Left ventricle myocardium superior (tissue), 1 donor: ENCODE data around the gene PUS1. TPM values are rescaled to one million over a fixed set of nuclear protein-coding genes. Genes with fewer than 3 reads are reported as not detected.
"Not testable (repeated sequence)": the region's sequence is repeated elsewhere in the genome, so short reads cannot be mapped to it uniquely, and the experiment has no call there.

Source experiments
- ATAC-seq: fragments of 200-7000 bp; cut with Tn5 transposase; one replicate; pipeline ENCODE4 v1.9.1; 2020; ENCODE audit warnings: mild to moderate bottlenecking, moderate library complexity
- DNase-seq: peaks from one replicate; pipeline ENCODE4 v3.0.0-alpha.2; 2020
- intact Hi-C: fragments of 100-400 bp; cut with micrococcal nuclease; formaldehyde crosslinking; loops from one replicate; pipeline ENCODE4 v1.11.0; 2022
- total RNA-seq: library from RNA; stranded (reverse); fragmentation: NEBNext Ultra II Directional; extraction: Animal tissue kit (Norgen Biotek cat#: 25700); gene quantifications from one replicate; pipeline ENCODE4 v1.2.1, GENCODE V29; 2021
- donor health status: DM: no; HTN: yes; CAD: no; lungs with severe emphysema.

PUS1 gene
- total RNA-seq, 1 donor from 2014 or later, result 5.6 TPM

GRCh38 chr12:131984334-131984733, 55.3 kb downstream of the PUS1 start:
- intact Hi-C loops, result no loop called here
- no peak for DNase-seq

DNA sequence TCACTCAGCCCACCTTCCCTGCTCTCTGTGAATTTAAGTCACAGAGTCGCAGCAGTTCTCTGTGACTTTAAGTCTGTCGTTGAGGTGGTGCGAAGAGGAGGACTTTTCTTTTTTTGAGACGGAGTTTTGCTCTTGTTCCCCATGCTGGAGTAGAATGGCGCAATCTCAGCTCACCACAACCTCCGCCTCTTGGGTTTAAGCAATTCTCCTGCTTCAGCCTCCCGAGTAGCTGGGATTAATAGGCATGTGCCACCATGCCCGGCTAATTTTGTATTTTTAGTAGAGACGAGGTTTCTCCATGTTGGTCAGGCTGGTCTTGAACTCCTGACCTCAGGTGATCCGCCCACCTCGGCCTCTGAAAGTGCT, 56.4 kb downstream of the PUS1 start:
- DNase-seq, ATAC-seq, intact Hi-C loops: not testable (repeated sequence)

More at GRCh38 chr12:131984334-131984733, 55.3 kb downstream of the PUS1 start:
- no peak for ATAC-seq

- no peak for ATAC-seq
- intact Hi-C loops, result no loop called here
- DNase-seq, result no peak
These were observed 57.3 kb downstream of the PUS1 start for GRCh38 chr12:131986361-131986760.

DNA sequence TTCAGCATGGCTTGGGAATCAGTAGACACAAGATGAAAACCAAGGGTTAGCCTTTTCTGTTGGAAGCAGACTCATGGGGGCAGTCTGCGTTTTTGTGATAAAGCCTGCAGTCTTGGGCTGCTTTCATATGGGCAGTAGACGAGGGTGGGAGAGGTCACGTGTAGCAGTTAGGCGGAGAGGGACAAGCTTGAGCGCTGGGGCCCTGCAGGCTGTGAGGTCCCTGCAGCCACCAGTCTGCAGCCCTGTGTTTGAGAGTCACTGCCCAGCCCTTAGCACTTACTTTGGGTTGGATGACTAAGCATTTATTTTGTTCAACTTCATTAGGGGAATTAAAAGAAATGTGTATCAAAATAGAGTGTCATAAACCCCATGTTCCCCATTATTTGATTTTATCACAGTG, 57.8 kb downstream of the PUS1 start:
- intact Hi-C loops, result no loop called here
- DNase-seq (no peak), ATAC-seq (no peak)

- intact Hi-C loops, result no loop called here
- DNase-seq, result no peak
These were observed 58.5 kb downstream of the PUS1 start for GRCh38 chr12:131987552-131987951.

DNA sequence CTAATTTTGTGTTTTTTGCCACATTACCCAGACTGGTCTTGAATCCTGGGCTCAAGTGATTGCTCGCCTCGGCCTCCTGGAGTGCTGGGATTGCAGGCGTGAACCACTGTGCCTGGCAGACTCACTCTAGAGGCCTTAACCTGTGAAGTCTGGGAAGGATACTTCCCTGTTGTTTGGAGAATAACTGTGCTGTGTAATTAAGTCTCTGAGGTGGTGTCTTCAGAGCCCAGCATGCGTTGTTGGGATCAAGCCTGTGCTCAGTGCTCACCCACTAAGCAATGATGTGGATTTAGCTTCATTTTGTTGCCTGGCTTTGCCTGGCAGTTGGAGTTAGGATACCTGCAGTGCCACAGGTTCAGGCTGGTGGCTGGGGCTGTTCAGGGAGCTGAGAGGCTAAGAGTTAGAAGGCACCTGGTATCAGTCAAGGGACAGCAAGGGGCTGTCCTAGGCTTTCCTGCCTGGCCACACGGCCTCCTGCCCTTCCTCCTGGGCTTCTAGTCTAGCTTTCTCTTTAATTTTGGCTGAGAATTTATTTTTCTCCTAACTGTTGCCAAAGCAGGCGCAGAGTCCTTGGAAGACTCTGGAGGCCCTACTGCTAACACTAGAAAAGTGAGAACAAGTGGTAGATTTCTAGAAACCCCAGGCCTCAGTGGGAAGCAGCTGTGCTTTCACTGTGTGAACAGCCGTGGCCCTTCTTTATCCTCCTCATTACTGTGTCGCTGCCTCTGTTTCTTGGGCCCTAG, 59.1 kb downstream of the PUS1 start:
- intact Hi-C loops, result no loop called here
- DNase-seq, result no peak
- ATAC-seq, result peak; percentile 74

More at GRCh38 chr12:131987552-131987951, 58.5 kb downstream of the PUS1 start:
- ATAC-seq, result no peak

DNA sequence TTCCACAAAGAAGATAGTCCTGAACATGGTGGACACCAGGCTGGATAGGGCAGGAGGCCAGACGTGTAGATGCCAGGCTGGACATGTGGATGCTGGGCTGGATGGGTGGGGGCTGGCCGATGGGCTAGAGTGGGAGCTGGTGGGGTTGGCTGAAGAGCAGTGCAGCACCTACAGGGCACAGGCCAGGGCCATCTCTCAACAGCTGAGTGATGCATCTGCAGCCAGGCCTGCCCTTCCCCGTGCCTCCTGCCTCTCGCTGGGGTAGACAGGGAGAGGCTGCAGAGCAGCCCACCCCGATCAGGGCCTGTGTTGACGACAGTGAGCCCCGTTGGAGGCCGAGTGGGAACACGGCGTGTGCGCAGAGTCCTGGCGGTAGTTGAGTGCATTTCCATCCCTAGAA, 59.9 kb downstream of the PUS1 start:
- no peak for DNase-seq
- ATAC-seq, result no peak
- intact Hi-C loops, result no loop called here

DNA sequence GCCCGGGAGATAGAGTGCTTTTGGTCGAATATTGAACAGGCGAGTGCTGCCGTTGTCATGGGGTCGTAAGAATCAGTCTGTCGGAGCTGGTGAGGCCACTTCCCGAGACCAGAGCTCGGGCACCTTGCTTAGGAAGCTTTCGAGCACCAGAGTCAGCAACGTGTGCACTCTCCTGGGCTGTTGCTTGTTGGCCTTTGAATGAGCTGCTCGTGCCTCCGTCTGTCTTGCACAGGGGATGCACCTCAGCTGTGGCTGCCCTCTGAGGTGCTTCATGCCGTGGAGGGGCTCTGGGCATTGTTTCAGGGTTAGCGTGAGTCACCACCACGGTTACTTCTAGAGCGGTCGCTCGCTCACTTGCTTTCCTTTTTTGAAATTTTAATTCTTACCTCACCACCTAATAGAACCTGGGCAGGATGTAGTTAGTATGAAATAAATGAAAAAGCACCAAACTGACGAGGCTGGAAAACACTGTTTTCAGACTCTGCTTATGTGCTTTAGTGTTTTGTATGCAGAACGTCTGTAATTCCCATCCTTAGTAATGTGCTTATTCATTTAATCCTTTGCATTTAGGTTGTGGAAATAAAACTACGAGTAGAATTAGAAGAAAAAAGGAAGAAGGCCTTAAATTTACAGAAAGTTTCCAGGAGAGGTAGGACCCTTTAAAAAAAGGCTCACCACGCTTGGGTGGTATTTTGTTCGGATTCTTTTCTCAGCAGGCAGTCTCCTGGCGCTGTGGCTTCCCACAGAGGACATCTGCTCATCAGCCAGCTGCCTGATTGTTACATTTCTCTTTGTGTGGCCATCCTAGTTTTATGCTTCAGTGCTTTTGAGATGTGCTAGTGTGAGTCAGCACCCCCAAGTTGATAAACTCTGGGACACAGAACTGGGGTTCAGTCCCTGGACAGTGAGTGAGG, 61.2 kb downstream of the PUS1 start:
- intact Hi-C loops, result no loop called here
- no peak for ATAC-seq
- DNase-seq, result no peak

DNA sequence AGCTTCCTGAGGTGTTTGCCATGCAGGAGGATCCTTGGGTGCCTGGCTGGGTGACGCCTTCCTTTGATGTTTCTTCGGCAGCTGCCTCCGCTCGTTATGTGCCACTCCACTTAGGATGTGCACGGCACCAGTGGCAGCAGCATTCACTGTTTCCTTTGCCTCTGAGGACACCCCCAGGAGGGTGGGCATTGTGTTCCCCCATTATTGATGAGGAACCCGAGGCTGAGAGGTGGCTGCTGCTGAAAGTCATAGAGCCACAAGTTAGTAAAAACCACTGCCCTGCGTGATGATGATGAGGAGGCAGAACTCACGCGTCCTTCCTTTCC, 61.9 kb downstream of the PUS1 start:
- no peak for ATAC-seq
- no peak for DNase-seq
- intact Hi-C loops, result no loop called here

DNA sequence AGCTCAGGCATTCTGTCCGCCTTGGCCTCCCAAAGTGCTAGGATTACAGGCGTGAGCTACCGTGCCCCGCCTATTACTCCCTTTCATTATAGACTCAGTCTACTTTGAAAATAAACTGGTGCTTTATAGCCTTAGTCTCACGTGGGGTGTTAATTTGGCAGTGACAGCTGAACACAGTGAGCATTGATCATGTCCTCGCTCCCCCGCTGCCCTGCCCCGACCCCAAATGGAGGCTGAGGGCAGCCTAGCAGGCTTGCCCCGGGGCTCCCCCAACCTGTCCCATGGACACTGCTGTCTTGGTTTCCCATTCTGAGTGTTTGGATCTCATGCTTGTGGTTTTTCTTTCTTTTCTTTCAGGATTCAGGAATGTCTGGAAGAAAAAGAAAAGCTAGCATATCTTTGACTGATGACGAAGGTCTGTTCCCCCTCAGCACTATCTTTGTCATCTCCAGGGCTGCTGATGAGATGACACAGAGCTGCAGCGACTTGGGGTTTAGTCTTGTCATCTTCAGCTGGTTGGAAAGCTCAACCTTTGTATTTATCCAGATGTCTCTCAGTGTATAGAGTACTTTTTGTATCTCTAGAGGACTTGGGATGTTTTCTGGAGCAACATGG, 62.8 kb downstream of the PUS1 start:
- intact Hi-C loops, result no loop called here
- ATAC-seq, result no peak
- DNase-seq, result no peak

GRCh38 chr12:131994589-131994988, 65.5 kb downstream of the PUS1 start:
- DNase-seq, result no peak
- intact Hi-C loops, result no loop called here
- ATAC-seq, result no peak

Other genes starting within 250 kb of the PUS1 start
- gene SFSWAP, start 218.2 kb upstream of the PUS1 start, total RNA-seq, result 20.6 TPM
- gene MMP17, start 100.9 kb upstream of the PUS1 start, total RNA-seq, result 0.47 TPM
- gene ULK1, start 34.7 kb upstream of the PUS1 start, total RNA-seq, result 64.0 TPM
- 14.8 TPM for gene EP400, start 20.7 kb downstream of the PUS1 start, total RNA-seq
- gene DDX51, start 215.0 kb downstream of the PUS1 start, total RNA-seq, result 8.6 TPM
- 12.1 TPM for gene NOC4L, start 215.2 kb downstream of the PUS1 start, total RNA-seq